Activated CD4-positive, alpha-beta T cell treated with anti-CD3 and anti-CD28 coated beads for 1 hour (primary cell): ENCODE measurements around the gene PROZ.
A peak's percentile ranks its signal among the peaks of the same experiment; 100 is the strongest.

ENCODE experiments used
- DNase-seq: peaks from one replicate; pipeline ENCODE4 v3.0.0-alpha.2; 2020

Gene PROZ

DNA sequence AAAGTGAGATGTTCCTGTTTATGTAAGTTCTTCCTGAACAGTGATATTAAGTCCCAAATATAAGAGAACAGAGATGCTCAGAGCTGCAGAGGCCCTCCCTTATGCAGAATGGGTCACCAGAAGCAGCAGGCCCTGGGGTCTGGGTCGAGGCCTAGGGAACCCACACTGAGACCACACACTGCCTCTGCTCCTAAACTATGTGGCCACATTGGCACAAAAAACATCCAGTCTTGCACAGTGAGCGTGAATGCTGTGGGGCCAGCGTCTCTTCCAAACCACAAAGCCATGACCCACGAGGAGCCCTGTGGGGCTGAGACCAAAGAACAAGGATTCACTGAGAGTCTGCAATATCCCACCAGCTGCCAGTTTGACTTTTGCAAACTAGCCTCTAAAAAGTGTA, 23.6 kb downstream of the PROZ start:
- no peak for DNase-seq

DNA sequence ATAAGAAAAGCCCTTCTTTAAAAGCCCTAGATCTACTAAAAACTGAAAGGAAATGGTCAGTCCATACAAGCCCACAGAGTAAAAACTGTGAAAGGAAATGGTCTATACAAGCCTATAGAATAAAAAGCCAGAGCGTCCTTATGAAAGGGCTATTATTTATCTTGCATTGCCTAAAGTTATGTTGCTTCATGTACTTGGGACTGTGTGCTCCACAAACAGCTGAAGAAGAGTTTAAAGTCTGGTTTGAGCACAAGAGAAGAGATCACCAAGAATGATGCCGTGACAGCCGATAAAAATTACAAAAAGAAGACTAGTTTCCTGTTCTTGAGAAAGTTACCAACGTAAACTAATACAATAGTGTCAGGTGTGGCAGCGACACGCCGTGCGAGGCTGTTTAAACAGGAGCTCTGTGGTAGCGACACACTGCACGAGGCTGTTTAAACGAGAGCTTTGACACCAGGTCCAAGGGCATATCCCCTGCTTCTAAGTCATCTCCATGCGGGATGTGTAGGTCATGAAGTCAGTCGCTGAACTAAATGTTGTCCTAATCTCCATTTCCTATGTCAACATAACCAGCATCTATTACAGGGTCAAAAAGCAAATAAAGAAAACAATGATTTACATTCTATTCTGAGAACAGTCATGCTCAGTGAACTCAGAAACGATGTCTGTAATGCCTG, 25.1 kb downstream of the PROZ start:
- no peak for DNase-seq

DNA sequence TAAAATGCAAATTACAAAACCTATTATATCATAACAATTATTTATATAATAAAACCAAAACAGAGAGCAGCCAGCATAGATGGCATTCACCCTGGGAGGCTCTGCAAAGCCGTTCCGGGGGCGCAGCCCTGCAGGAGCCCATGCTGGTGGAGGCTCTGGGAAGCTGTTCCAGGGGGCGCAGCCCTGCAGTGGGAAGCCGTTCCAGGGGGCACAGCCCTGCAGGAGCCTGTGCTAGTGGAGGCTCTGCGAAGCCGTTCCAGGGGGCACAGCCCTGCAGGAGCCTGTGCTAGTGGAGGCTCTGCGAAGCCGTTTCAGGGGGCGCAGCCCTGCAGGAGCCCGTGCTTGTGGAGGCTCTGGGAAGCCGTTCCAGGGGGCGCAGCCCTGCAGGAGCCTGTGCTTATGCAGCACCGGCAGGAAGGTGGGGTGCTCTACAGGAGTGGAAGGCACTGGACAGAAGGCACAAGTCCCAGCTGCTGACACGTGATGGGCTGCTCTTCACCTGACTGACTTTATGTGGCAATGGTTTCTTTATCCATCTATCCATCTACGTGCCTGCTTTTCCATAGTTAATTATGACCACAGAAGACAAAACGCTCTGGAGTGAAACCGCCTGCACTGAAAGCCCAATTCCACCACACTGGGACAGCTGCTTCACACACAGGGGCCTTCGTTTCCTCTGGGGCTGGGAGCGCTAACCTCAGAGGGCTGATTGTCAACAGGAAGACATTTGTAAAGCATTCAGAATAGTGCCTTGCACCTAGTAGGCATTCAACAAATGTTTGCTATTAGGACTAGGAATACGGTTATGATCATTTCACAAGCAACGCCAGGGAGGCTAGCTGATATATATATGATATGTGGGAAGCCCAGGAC, 26.4 kb downstream of the PROZ start:
- DNase-seq: no peak

DNA sequence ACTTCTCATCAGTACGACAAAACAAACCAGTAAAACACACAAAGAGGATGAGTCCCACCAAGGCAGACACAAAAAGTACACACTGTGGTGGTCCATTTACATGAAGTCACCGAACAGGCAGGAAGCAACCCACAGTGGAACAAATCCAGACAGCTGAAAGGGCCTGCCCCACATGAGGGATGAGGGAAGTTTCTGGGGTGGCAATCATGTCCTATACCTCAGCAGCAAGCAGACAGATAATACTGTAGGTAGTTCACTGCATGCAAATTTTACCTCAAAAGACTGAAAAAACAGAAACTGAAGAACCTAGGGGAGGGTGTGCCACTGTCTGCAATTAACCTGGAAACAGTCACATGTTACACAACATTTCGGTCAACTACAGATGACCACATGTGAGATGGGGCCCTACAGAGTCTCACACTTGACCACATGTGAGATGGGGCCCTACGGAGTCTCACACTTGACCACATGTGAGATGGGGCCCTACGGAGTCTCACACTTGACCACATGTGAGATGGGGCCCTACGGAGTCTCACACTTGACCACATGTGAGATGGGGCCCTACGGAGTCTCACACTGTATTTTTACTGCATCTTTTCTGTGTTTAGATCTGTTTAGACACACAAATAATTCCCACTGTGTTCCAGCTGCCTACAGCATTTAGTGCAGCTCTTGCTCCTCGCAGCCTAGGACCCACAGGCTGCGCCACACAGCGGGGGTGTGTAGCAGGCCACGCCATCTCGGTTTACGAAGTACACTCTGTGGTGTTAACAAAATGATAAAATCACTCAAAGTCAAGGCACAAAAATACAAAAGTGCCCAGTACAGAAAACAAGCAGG, 27.8 kb downstream of the PROZ start:
- DNase-seq: no peak

DNA sequence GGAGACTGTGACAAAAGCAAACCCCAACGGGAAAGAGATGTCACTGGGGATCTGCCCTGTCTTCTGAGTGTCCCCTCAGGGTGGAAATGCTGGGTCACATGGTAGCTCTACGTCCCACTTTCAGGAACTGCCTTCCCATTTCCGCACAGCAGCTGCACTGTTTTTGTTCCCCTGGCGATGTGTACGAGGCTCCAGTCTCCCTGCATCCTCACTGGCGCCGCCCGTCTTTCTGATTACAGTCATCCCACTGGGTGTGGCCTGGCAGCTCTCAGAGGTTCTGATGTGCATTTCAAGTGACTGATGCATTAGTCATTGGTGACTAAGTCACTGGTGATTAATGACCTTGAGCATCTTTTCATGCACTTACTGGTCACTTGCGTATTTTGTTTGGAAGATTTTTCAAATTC, 28.8 kb downstream of the PROZ start:
- DNase-seq: no peak

DNA sequence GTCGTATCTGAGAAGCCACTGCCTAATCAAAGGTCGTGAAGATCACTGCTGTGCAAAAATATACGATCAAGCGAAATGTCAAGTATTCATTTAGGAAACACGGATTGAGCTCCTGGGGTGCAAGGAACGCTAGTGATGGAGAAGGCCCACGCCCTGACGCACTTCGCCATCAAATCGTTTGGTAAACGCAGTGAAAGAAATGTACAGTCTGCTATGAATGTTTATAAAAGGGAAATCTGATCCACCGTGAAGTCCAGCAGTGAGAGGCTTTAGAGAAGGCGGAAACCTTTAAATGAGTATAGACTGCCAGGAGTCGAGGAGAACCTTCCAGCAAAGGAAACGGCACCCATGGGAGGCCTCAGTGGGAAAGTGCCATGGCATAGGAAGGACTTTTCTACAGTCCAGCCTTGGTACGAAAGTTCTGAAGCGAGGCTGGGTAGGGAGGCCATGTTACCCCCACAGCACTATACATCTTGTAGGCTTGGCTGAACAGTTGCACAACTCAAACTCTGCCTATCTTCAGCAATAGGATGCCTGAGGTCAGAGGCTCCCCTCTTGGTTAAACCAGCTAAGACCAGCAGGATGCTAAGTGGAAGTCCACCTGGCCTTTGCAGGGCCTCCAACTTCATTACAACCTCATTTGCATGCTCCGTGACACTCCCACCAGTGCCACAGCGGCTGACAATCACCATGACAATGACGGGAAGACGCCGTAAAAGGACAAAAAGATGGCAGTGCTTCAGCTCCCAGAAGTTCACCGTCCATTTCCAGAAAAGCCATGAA, 29.6 kb downstream of the PROZ start:
- DNase-seq: no peak

DNA sequence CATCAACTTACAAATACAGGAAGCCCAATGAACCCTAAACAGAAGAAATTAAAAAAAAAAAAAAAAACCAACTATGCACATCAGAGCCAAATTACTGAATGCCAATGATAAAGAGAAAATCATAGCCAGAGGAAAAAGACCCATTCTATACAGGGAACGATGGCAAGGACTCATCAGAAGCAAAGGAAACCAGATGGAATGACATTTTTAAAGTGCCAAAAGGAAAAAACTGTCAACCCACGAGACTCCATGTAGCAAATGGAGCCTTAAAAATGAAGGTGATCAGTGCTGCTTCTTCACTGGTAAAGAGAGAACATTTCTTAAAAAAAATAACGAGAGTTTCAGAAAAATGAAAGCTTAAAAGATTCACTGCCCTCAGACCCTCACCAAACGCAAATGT, 31.7 kb downstream of the PROZ start:
- DNase-seq: no peak

DNA sequence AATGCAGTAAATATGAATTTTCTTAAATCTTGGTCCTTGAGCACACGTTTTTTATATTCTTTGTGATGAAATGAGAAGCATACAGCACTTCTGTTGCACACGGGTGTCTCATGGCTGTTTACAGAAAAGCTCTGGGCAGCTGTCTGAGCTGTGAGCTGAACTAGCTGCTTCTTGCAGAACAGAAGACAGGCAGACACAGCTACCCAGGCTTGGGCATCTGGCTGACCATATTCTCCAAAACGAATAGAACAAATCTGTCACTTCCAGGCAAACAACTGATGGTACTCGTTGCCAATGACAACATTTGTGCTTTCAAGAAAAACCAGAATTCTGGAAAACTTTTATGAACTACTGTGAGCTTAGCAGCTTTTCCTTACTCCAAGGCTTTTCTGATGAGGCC, 33.8 kb downstream of the PROZ start:
- no peak for DNase-seq

DNA sequence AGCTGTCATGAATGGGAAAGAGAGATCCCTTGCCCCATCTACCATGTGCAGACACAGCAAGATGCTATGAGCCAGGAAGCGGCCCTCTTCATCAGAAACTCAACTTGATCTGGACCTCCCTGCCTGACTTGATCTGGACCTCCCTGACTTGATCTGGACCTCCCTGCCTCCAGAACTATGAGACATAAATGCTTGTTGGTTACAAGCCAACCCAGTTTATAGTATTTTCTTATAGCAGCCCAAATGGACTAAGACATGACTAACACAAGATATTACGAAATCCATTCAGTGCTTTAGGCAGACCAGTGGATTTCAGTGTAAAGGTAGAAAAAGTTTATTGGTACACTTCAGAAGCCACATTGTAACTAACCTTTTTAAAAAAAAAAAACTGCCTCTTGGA, 34.5 kb downstream of the PROZ start:
- no peak for DNase-seq

DNA sequence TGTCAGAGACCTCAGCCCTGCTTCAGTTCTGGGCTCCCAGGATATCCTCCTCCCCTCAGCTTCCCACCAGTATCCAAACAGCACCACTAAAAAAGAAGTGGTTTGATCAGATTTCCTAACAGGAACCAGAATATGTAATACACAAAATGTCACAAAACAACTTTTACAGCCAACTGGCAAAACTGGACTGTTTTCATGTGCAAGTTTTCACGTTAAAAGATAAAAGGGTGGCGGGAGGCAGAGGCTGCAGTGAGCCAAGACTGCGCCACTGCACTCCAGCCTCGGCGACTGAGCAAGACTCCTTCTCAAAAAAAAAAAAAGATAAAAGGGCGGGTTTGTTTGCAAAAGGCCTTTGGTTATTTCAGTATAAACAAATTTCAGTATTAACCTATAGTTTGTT, 36.9 kb downstream of the PROZ start:
- no peak for DNase-seq

DNA sequence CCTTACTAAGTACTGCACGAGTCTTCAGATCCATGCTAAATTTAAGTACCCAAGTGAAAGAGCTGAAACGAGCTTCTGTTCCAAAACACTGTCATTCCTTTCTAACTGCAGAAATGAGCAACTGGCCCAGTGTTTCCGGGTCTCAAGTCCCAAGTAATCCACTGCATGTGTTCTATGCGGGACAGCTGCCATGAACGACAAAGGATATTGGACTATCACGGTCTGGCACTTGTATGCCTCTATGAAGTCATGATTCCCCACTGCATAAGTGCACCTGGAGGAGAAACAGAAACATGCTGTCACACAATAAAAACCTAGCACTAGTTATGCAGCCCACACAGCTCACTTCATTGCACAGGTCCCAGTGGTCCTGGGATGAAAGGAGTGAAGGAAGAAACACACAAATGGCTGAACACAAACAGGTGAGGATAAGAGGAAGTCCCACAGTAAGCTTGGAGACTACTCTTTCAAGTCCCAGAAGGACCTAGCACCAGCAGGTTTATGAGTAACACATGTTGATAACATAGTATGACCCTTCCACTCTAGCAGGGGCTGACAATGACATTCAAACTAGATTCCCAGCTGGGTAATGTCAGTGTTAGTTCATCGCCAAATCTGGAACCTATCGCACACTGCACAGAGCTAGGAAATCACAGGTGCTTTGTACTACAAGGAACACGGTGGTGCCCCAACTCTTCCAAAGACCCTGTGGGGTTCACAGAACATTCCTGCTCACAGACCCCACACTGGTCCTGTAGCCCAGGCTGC, 38.7 kb downstream of the PROZ start:
- no peak for DNase-seq

DNA sequence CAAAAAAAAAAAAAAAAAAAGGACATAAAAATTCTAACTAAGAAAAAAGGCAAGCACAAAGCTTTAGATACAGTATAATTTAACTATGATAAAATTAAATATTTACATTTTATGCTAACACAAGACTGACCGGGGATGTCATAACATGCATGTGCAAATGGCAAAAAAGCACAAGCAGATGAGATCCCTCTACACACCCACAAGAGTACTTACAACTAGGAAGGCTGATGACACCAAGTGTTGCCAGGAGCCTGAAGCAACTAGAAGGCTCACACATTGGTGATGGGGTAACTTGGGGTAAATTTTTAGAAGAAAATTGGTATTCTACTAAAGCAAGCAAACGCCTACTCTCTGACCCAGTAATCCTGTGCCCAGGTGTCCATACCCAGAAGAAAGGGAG, 43.4 kb downstream of the PROZ start:
- DNase-seq: no peak

DNA sequence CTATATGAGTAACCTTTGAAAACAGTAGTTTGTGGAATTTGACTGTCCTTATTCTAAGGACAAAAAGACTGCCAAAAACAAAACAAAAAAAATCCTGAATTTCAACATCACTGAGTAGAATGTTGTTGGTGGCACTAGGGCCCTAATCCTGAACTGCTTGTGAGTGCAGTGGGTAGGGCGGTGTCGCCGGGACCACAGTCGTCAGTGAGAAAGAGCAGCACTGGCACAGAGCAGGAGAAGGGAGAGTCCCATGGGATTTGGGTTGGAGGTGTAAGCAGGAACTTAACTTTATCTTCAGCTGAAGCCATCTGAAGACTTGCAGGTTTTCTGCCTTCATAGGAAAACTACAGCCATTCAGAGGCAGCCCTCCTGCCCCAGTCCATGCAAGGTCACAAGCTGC, 44.5 kb downstream of the PROZ start:
- no peak for DNase-seq

DNA sequence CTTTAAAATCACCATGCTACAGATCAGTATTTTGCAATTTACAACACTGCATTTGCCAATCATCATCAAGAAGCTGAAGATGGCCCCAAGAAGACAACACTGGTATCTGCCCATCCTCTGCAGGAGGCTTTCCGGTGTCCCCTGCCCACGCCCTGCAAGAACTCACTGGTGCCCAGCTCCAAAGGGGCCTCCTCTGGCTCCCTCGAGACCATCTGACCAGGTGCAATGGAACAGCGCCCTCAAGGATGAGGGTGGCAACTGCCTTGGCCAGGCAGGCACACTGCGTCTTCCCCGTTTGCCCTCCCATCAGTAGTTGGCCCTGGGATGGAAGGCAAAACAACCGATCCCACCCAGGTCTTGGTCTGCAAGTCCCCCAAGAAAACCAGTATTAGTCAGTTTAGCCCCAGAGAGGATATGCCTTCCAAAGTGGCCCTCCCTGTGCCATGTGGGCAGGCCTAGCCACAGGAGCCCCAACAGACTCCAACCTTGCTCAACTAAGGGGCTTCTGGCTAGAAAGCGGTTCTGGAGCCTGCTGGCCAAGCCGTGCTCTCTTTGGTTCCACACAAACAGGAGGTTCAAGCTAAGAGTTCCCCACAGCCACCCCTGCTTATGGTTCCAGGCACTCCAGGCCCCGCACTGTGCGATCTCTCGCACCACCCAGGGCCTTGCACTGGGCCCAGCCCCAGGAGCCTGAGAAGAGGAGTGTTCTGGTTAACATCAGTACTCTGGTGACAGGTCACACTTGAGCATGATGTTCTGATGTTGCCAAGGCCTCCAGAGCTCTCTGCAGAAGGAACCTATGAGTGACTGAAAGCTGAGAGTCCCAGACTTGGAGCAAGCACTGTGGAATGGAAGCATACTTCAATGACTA, 45.3 kb downstream of the PROZ start:
- DNase-seq: no peak

DNA sequence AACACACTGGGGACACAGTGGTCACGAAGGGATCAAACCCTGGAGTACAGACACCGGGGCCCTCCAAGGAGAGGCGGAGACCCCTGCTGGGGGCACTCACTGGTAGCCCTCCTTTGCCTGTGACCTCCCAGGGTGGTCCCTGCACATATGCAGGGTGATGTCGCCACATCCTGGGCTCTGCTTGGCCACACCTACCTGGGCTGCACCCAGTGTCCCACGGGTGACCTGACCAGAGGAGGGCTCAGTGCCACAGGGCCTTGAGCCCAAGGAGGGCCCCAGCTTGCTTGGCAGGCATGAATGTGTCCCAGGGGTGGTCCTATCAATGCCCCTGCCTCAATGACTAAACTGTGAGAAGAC, 45.9 kb downstream of the PROZ start:
- no peak for DNase-seq

DNA sequence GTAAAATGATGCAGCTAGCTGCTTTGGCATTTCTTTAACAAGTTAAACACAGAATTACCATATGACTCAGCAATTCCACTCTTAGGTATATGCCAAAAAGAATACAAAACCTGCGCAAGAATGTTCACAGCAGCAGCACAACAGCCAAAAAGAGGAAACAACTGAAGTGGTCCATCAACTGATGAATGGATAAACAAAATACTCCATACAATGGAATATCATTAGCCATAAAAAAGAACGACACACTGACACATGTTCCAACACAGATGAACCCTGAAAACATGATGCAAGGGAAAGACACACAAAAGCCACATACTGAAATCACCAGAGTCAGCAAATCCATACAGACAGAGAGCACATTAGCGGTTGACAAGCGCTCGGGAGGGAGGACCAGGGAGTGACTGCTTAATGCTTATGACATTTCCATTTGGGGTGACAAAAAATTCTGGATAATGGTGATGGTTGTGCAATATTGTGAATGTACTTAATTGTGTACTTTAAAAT, 47.0 kb downstream of the PROZ start:
- no peak for DNase-seq

DNA sequence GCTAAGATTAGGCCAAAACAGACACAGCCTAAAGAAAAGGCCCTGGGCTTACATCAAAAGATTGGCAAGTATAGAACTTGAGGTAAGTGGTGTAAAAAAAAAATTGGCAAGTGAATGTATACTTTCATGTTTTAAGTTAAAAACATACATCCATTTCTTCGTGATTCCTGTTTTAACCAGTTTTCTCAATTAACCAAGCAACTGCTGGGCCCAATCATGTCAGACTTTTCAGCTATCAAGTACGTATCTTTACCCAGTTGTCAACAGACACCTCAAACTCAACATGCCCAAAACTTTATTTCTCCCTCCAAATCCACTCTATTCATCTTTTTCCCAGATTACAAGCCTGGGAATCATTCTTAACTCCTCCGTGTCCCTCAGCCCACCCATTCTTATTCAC, 49.0 kb downstream of the PROZ start:
- DNase-seq: no peak

DNA sequence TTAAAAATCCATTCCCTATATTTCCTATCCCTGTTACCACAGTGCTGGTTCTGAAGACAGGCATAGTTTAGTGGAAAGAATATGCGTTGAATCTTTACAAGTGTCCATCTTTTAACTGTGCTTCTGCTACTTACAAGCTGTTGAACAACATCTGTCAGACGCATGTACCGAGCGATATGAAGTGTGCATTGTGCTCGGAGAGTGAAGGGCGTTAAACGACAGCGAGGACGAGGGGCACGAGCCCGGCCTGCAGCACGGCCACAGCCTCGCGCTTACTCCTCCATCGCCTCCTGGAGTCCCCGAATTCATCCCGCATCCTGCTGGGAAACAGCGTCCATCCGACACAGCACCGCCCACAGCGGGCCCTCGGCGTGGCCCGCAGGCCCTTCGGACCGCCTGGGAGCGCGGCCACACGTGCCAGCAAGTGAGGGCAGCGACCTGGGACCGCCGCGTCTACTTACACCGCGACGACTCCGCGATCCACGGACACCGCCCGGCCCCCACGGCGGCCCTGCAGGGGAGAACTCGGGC, 49.5 kb downstream of the PROZ start:
- DNase-seq: no peak

DNA sequence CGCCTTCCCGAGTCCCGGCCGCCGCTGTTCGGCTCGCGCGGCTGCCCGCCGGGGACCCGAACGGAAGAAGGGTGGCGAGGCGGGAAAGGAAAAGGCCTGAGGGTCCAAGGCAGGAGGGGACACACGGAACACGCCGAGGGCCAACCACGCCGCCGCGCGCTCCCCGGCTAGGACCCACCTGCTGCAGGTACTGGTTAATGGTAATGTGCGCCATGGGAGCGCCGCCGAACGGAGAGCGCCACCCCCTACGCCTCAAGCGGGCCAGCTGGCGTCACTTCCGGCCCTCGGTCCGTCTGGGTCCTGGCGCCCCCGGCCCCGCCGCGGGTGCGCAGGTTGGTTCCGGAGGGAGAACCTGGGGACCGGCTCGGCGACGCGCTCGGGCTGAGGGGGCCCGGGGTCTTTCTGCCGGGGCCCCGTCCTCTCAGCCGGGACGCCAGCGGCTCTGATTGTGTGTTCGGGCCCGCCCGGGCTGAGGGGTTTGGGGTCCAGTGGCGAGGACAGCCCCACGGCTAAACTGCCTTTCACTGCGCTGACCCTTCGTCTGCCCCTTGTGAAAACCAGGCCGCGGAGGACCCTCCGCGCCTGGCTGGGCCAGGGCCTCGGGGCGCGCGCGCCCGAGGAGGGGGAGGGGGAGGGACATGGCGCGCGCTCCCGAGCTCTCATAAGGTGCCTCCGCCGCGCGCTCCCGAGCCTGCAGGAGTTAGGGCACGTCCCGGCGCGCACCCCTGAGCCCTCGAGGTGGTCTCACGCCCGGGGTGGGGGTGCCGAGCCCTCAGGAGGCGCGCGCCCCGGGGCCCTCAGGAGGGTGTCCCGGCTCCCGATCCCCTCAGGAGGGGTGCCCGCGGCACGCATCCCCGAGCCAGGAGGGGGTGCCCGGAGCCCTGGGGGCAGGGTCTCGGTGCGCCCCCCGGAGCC, 50.2 kb downstream of the PROZ start, which contains the start of gene PCID2:
Gene PCID2 (minus strand): TSS at position 249 of the 915 bp plus-strand sequence. CDS start 35 bp downstream, at position 214.
- peak; percentile 89 for DNase-seq
